NCI-H2107 treated with DMSO at 0.1 percent for 48 hours (cell line): ENCODE results near the gene SCCPDH.

Experiments used
- DNase-seq: peaks from one replicate; lab custom pipeline; 2025; ENCODE audit not compliant: unreplicated experiment; lab: John Stamatoyannopoulos, UW

Gene SCCPDH

GRCh38 chr1:246784621-246785493, 60.6 kb downstream of the SCCPDH start:
- no peak for DNase-seq

GRCh38 chr1:246785494-246786111, 61.4 kb downstream of the SCCPDH start:
- DNase-seq = no peak

GRCh38 chr1:246786606-246787238, 62.5 kb downstream of the SCCPDH start:
- peak; percentile 87 for DNase-seq

GRCh38 chr1:246787781-246788513, 63.7 kb downstream of the SCCPDH start:
- no peak for DNase-seq

GRCh38 chr1:246788895-246789338, 64.7 kb downstream of the SCCPDH start:
- no peak for DNase-seq

GRCh38 chr1:246789454-246790339, 65.5 kb downstream of the SCCPDH start:
- no peak for DNase-seq

GRCh38 chr1:246790364-246790763, 66.2 kb downstream of the SCCPDH start:
- no peak for DNase-seq

GRCh38 chr1:246790833-246791232, 66.6 kb downstream of the SCCPDH start:
- no peak for DNase-seq

GRCh38 chr1:246791303-246791918, 67.2 kb downstream of the SCCPDH start:
- no peak for DNase-seq

- DNase-seq = no peak
Measured at GRCh38 chr1:246792603-246793002, 68.4 kb downstream of the SCCPDH start.

- no peak for DNase-seq
Measured at GRCh38 chr1:246793356-246793896, 69.2 kb downstream of the SCCPDH start.

- DNase-seq = no peak
Measured at GRCh38 chr1:246794048-246794827, 70.0 kb downstream of the SCCPDH start.

GRCh38 chr1:246794828-246795671, 70.8 kb downstream of the SCCPDH start:
- DNase-seq = no peak

GRCh38 chr1:246795906-246796694, 71.9 kb downstream of the SCCPDH start:
- DNase-seq = no peak

GRCh38 chr1:246797157-246797556, 72.9 kb downstream of the SCCPDH start:
- no peak for DNase-seq

- DNase-seq = no peak
Measured at GRCh38 chr1:246797597-246797996, 73.4 kb downstream of the SCCPDH start.

GRCh38 chr1:246798107-246798506, 73.9 kb downstream of the SCCPDH start:
- DNase-seq = no peak
